HFFc6 (cell line): ENCODE data around the gene ATOX1. TPM values are rescaled to one million over a fixed set of nuclear protein-coding genes. Genes with fewer than 3 reads are reported as not detected.
A peak's percentile ranks its signal among the peaks of the same experiment; 100 is the strongest.

ENCODE experiments used
- DNase-seq: peaks from one replicate; pipeline ENCODE4 v3.0.0-alpha.2; 2018
- H3K27ac Mint-ChIP-seq: 2 replicates; pipeline ENCODE4 v1.8.0; 2020; ENCODE audit warnings: mild to moderate bottlenecking, mixed read lengths
- H3K27me3 Mint-ChIP-seq: 2 replicates; pipeline ENCODE4 v1.8.0; 2021; ENCODE audit warnings: mild to moderate bottlenecking, moderate library complexity, mixed read lengths; ENCODE audit not compliant: insufficient read depth
- H3K36me3 Mint-ChIP-seq: 2 replicates; pipeline ENCODE4 v1.8.0; 2021; ENCODE audit warnings: low read depth, mixed read lengths
- H3K4me1 Mint-ChIP-seq: 2 replicates; pipeline ENCODE4 v1.8.0; 2020; ENCODE audit warnings: low read depth, mixed read lengths
- H3K4me3 Mint-ChIP-seq: 2 replicates; pipeline ENCODE4 v1.8.0; 2020; ENCODE audit warnings: mild to moderate bottlenecking, moderate library complexity, mixed read lengths
- H3K9me3 Mint-ChIP-seq: 2 replicates; pipeline ENCODE4 v1.8.0; 2020; ENCODE audit warnings: mild to moderate bottlenecking, mixed read lengths
- CTCF ChIP-seq: fragments of 200-600 bp; sonication (generic); IDR thresholded peaks from 2 replicates; pipeline ENCODE4 v1.5.0; 2021; ENCODE audit warnings: antibody characterized with exemption, mild to moderate bottlenecking
- long read RNA-seq: library from polyadenylated mRNA; unstranded; transcript quantifications from one replicate; pipeline ENCODE4 v2.0.0, GENCODE V29; 2019
- total RNA-seq, 6 experiments: library from RNA; stranded (reverse); fragmentation: NEBNext Ultra II Directional; extraction: Animal tissue kit (Norgen Biotek cat#: 25700); gene quantifications; 2 replicates in 1 of 6; 3 replicates in 5 of 6; pipeline ENCODE4 v1.2.3, GENCODE V29; 2021

ATOX1 gene, protein sequence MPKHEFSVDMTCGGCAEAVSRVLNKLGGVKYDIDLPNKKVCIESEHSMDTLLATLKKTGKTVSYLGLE
- total RNA-seq = 100 to 1,000 TPM; 148 to 185 (median 155) TPM
- long read RNA-seq, transcript ATOX1-201 (4 exons, 488 nt) = major isoform, 105 of 123 reads
- long read RNA-seq, partial matches to known transcripts = 0 of 123 reads
- long read RNA-seq, other reads (novel, unspliced or antisense) = 15 of 123 reads

- peak; percentile 51 for TF ChIP-seq CTCF
- H3K27me3 Mint-ChIP-seq = no peaks in the 10 kb centered on the region
- DNase-seq = peak; percentile 86
- H3K4me3 Mint-ChIP-seq = peak within 1 kb of the TSS; percentile 95
- H3K27ac Mint-ChIP-seq = peak within 1 kb of the TSS; percentile 86
- H3K36me3 Mint-ChIP-seq = no peaks in the 10 kb centered on the region
- H3K9me3 Mint-ChIP-seq = no peaks in the 10 kb centered on the region
- peaks cover 36% of the 10 kb centered on the region for H3K4me1 Mint-ChIP-seq
Measured at GRCh38 chr5:151758430-151759241, at the start of gene ATOX1. Gene ATOX1 (minus strand): TSS chr5:151758631. CDS start chr5:151758551, 80 bp downstream.

DNA sequence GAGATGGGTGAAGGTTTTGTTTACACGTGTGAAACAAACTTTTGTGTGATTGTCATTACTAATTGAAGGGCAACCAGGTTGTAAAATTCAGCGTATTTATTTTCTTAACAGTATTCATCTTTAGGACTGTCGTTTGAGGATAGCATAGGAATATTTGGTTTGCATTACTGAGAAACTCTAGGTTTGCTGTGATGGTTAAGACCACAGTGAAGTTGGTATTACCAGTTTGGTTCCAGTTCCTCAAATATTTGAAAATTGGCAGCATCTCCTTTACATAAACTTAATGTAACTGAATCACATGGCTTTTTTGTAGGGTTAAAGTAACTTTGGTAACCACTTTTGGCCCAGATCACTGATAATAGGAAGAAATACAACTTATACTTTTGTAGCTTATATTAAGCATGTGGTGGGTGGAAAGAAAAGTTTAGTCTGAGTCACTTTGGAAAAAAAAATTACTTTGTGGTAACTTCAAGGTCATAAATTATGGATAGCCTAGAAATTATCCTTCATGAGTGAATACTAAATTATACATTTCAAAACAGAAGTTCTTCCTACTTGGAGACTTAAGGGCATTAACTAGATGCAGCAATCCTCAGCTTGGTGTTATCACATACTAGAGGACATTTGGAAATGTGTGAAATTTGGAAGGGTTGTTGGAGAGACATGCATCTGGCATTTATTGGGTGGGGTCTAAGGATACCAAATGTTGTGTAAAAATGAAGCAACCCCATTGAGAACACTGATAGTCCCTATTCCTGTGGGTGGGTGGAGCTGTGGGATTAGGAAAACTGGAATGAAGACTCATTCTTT lies 47.2 kb upstream of the ATOX1 start:
- no peak for DNase-seq
- no peaks in the 10 kb centered on the region for H3K9me3 Mint-ChIP-seq
- peaks cover 69% of the 10 kb centered on the region for H3K36me3 Mint-ChIP-seq
- peaks cover 57% of the 10 kb centered on the region for H3K4me1 Mint-ChIP-seq
- H3K27me3 Mint-ChIP-seq = no peaks in the 10 kb centered on the region
- H3K4me3 Mint-ChIP-seq = no peak overlapping the region
- peak overlapping the region; percentile 19 for H3K27ac Mint-ChIP-seq
- no peak for TF ChIP-seq CTCF

DNA sequence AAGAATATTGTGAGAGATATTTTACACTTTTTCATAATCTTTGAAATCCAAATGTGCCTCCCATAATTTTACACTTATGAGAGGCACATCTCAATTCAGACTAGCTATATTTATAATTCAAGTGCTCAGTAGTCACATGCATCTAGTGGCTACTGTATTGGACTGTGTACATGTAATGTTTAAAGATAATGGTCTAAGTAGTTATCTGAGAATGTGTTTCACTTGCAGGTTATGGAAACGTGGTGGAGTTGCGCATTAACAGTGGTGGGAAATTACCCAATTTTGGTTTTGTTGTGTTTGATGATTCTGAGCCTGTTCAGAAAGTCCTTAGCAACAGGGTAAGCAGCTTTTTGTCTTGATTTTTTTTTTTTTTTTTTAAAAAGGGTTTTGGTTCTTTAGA lies 42.1 kb upstream of the ATOX1 start:
- Mint-ChIP-seq H3K36me3 (peaks cover 59% of the 10 kb centered on the region), H3K27ac (0 out of 2 replicates have a peak overlapping the region, but pooled peaks have one; percentile 7), H3K4me3 (no peak overlapping the region), H3K27me3 (no peaks in the 10 kb centered on the region; the same call in 1 of the 2 replicates), H3K9me3 (no peaks in the 10 kb centered on the region), H3K4me1 (peaks cover 58% of the 10 kb centered on the region)
- no peak for DNase-seq
- no peak for TF ChIP-seq CTCF

DNA sequence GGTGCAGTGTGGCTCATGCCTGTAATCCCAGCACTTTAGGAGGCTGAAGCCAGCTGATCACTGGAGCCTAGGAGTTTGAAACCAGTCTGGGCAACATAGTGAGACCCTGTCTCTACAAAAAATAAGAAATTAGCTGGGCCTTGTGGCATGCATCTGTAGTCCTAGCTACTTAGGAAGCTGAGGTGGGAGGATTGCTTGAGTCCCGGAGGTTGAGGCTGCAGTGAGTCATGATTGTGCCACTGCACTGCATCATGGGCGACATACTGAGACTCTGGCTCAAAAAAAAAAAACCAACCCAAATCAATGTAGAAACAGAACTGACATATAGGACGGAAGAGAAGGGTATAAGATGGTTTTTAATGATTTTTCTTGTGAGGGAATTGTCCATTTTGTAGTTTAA lies 41.0 kb upstream of the ATOX1 start:
- Mint-ChIP-seq H3K36me3 (peaks cover 58% of the 10 kb centered on the region), H3K27ac (peak overlapping the region; percentile 52), H3K4me3 (no peak overlapping the region), H3K4me1 (peaks cover 49% of the 10 kb centered on the region), H3K9me3 (no peaks in the 10 kb centered on the region), H3K27me3 (no peaks in the 10 kb centered on the region; the same call in 1 of the 2 replicates)
- TF ChIP-seq CTCF = no peak
- peak; percentile 28 for DNase-seq

DNA sequence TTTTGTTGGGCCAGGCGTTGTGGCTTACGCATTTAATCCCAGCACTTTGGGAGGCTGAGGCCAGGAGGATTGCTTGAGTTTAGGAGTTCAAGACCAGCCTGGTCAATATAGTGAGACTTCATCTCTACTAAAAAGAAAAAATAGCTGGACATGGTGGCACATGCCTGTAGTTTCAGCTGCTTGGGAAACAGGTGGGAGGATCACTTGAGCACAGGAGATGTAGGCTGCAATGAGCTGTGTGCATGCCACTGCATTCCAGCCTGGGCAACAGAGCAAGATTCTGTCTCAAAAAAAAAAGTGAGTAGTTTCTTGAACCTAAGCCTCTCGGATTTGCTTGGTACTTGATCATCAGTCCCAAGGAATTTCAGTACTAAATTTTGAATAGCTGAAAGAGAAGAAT lies 40.2 kb upstream of the ATOX1 start:
- Mint-ChIP-seq H3K4me3 (no peak overlapping the region), H3K36me3 (peaks cover 59% of the 10 kb centered on the region), H3K4me1 (peaks cover 41% of the 10 kb centered on the region), H3K9me3 (no peaks in the 10 kb centered on the region), H3K27me3 (no peaks in the 10 kb centered on the region; the same call in 1 of the 2 replicates), H3K27ac (no peak overlapping the region)
- TF ChIP-seq CTCF = no peak
- no peak for DNase-seq
